NCI-H748 treated with DMSO at 0.1 percent for 48 hours (cell line): Measurements from ENCODE around the gene HNRNPA3.
"Not testable (repeated sequence)": the region's sequence is repeated elsewhere in the genome, so short reads cannot be mapped to it uniquely, and the experiment has no call there.

Source experiments
- DNase-seq: peaks from one replicate; lab custom pipeline; 2025; lab: John Stamatoyannopoulos, UW

Gene HNRNPA3

DNA sequence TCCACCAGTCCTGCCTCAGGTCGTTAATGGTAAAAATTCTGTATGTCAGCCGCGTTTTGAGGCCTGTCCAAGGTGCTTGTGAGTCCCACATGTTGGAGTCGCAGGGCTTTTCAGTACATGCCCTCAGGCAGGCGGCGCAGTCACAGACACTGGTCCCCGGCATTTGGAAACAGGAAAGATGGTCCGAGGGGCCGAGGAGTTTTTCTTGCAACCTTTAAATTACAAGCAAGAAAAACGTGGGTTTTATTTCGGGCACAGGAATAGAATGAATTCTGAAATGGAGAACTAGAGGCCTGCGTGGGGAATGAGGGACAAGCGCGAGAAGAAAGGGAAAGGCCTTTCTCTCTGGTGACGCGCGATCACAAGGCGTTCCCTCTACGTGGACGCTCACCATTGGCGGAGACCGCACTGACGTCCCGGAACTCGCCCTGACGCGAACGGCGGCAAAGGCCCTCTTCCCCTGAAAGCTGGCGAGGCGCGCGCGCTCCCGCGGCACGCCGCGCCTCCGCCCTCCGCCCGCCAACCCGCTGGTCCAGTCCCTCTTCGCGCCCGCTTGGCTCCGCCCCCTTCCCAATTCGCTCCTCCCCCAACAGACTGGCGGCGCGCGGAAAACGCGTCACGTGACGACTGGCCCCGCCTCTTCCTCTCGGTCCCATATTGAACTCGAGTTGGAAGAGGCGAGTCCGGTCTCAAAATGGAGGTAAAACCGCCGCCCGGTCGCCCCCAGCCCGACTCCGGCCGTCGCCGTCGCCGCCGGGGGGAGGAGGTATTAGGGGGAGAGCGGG, at the start of gene HNRNPA3:
TSS of gene HNRNPA3 (plus strand) at position 689 of the 785 bp plus-strand sequence. CDS start at position 695, 6 bp downstream.
- peak; percentile 92 for DNase-seq

DNA sequence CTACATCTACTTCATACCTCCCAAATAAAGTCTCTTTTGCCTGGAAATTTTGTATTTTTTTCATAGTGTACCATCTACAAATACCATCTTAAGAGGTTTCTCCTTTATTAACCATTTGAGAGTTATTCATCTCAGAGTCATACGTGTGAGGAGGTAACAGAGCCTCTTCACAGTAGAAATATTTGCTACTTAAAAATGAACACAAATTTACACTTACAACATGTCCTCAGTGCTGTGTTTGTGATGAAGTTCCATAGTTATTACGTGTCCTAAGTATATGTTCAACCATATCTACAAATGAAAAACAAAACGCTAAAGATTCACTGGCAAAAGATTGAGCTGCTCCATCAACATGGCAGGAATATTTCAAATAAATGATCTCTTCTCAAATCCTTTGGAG, 48.5 kb upstream of the HNRNPA3 start:
- DNase-seq, result no peak

DNA sequence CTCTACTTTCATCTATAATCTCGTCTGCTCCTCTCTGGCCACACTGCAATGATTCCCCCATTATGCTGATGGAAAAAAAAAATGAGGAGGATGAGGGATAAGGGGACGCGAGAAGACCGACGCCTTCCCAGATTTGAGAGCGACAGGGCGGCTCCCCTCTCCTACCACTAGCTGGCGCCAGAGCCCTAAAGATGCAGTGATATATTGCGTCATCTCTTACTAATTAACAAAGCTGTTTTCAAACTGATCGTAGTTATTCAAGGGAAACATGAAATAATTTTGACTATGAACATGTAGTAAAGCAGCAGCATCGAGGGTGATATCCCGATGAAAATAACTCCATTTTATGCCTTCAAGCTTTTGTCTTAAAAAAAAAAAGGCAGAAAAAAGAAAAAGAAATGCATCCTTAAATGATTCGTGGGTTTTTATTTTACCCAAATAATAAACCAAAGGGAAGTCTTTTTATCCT, 48.0 kb upstream of the HNRNPA3 start:
- peak; percentile 95 for DNase-seq

DNA sequence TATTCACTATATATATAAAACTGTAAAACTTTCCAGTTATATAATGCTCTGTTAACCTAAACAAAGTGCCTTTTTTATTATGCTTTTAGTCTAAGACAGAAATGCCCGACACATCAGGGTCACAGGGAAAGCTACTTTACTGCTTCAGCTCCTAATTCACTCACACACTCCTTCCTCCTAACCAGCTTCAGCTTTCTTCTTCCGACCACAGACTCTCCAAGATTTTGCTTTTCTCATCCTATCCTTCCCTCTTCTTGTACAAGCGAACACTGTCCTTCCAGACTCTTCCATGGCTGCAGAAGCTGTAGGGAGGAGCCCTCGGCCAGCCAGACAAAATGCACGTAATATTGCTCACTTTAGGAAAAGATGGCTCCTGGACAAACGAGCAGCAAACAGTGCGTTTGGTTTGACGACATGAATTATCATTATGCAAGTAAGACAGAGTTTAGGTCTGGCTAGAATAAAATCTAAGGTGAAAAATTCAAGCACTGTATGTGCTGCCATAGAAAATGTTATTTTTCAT, 47.5 kb upstream of the HNRNPA3 start:
- DNase-seq, result peak; percentile 51

DNA sequence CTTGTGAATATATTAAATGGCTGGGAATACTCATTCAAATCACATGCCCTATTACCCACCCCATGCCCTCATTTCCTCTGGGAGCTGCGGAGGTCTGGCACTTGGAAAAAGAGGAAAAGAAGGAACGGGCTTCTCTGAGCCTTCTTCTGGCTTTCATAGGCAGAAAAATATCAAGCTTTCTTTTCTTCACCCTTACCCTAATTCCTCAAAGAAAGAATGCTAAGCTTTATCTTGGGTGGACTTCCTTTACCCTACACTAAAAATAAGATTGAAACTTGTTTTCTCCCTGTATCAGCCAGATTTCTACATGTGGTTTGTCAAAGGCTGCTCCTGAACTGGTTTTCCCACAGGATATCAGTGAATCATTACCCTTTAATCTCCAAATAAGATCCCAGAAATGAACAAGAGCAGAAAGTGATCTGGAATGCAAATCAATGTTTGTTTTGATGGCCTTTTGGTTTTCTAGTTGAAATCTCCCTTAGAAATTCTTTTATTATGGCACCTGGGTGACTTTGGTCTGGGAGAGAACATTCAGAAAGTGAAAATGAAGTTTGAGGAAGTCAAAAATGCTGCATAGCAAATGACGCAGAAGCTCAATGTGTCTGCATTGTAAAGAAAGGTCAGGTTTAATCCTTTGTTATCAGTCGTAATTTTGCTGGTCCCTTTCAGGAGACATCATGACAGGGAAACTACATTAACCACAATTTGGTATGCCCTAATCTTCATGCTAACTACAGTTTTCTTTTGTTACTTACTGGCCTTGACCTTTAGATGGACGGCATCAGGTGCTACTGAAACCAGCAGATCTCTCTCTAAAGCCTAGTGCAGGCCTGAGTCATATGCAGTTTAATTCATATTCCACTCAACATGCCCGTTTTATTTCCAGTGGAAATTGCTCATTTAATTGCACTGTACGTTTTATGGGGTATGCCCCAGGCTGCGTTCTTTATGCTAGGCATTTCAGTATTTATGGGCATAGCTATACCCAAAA, 46.6 kb upstream of the HNRNPA3 start:
- DNase-seq, result peak; percentile 51

DNA sequence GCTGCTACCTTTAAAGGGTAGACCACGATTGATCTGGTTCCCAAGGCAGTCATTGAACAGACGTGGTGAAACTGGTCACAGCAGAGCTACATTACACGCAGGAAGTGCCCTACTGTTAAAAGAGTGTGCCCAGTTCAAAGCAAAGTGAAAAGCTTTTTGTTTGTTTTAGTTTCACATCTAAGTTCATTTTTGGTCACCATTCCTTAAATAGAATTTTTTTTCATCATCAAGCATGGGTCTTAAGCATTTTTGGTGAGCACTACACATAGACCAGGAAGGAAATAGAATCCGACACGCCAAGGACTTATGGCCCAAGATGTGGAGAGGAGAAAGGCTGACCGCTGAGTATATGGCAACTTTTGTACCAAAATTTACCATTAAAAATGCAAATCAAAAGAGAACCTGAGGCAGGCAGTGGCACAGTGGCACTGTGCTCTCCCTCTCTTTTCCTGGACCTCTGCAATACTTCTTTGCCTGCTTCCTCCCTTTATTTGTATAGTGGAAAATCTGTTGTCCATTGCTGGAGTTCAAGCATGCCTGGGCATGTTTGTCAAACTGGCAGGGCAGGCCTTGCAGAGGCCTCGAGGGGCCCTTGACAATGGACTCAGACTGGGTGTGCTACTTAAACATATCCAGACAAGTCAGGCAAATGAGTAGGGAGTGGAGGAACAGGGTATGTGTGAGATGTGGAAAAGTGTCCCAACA, 42.6 kb upstream of the HNRNPA3 start:
- DNase-seq, result peak; percentile 95

DNA sequence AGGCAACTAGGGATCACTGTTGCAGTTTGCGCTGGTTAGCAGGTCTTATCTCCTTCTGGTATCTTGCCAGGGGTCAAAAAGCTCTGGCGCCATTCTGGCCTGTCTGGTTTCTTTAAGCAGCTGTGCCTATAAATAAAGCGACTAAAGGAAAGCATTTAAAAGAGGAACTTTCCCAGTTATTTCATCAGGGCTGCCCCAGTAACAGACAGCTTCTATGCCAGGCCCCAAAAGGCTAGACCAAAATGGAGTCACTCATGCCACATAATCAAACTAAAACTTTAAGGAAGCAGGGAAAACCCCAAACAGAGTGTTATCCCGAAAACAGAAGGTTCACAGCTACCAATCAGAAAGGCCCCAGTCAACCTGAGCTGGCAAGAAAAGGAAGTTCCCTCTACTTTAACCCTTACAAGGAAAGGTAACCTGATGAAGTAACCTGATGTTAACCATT, 41.2 kb upstream of the HNRNPA3 start:
- no peak for DNase-seq

DNA sequence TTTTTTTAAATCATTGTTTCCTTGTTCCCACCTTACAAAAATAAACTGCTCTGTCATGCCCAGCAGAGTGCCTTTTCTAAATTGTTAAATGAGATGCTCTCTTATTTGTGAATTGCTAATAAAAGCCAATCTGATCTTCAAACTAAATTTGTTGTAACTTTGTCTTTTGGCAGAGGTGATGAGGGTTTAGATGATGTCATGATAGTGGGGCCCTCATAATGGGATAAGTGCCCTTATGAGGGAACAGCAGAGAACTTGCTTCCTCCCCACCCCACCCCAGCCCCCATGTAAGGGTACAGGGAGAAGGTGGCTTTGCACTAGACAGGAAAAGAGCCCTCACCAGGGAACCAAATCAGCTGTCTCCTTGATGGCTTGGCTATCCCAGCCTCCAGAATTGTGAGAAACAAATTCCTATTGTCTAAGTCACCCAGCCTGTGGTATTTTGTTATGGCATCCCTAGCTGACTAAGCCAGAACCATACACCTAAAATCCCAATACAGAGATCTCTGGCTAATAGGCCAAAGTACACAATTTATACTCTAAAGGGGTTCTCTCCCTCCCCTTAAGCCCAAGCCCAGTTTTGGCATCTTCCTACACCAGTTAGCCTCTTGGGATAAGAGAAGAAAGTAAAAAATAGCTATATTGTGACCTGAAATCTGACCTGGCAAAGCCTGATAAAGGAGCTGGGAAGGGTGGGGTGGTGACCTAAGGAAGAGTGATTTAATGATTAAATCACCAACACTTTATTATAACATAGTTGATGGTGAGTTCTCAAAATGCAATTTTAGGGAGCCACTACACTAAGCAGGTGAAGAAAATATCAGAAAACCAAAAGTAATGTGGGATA, 40.3 kb upstream of the HNRNPA3 start:
- no peak for DNase-seq

DNA sequence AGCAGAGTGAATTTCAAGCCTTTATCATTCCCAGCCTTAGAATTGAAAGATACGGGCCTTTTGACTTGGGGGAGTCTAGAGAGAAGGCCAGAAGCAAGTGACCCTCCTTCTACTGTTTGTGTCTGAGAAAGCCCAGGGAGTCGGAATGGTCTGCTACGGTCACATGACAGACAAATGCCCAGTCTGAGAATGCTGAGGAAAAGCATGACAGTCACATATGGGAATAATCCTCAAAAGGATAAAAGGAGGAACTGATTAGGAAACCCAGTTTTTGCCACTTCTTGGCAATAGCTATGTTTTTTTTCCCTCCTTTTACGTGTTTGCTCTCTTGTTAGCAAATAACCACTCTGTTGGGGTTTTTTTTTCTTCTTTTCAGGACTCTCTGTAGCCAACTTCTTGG, 38.1 kb upstream of the HNRNPA3 start:
- no peak for DNase-seq

DNA sequence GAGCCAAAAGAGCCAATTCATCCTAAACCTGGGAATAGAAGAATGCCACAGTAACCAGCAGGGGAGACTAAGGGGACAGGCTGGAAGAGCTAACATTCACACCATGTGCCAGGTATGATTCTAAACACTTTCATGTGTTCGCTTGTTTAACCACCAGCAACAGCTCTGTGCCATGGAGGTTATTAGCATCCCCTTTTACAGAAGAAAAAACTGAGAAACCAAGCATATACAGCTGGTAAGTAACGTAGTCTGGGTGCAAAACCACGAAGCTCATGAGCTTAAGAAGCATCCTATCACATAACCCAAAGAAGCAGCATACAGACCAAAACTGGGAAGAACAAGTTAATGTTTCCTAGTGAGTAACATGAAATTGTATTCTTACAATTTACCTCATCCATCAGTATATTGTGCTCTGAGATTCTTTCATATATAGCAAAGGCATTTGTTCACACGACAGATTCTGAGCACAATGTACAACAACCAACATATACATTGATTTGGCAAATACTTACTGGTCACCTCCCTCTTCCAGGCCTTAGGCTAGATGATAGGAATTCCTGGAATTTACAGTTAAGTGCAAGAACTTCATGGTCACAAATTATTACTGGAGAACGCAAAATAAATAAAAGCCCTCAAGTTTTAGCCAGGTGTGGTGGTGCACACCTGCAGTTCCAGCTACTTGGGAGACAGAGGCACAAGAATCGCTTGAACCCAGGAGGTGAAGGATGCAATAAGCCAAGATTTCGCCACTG, 36.5 kb upstream of the HNRNPA3 start:
- DNase-seq, result no peak

DNA sequence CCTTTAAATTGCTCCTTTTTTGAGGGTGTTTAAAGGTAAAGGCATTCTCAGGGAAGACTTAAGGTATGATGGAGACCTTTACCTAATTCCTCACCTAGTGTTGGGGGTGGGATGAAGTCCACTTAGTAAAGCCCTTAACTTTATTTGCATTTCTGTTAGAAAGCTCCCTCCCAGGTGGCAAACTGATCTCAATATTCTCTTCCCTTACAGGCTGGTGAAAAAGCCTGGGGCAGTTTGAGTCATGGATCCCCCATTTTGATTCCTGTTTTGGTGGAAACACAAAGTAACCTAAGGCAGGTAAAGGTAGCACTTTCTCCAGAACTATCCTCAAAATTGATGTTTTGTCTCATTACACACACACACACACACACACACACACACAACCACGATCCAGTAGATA, 33.8 kb upstream of the HNRNPA3 start:
- no peak for DNase-seq

DNA sequence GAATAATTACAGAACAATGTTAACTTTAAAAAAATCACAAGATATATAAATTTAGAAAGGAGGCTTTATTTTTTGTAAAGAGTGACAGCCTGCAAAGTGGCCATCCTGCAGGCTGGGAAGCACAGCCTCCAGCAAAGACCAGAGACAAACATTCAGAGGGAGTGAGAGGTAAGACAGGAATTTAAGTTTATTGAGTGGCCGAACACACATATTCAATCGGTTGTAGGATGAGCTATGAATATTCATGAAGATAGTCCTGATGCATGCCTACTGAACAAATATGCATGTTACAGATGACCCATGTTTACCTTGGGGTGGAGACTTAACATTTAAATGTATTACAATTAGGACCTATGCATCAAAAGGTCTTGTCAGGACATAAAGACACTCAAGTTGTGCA, 33.4 kb upstream of the HNRNPA3 start:
- DNase-seq, result no peak

DNA sequence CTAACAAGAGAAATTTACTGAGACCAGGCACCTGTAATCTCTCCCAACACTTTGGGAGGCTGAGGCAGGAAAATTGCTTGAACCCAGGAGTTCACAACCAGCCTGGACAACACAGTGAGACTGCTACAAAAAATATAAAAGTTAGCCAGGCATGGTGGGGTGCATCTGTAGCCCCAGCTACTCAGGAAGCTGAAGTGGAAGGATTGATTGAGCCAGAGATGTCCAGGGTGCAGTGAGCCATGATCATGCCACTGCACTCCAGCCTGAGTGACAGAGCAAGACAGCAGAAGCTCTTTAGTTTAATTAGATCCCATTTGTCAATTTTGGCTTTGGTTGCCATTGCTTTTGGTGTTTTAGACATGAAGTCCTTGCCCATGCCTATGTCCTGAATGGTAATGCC, 32.9 kb upstream of the HNRNPA3 start:
- not testable (repeated sequence) for DNase-seq

DNA sequence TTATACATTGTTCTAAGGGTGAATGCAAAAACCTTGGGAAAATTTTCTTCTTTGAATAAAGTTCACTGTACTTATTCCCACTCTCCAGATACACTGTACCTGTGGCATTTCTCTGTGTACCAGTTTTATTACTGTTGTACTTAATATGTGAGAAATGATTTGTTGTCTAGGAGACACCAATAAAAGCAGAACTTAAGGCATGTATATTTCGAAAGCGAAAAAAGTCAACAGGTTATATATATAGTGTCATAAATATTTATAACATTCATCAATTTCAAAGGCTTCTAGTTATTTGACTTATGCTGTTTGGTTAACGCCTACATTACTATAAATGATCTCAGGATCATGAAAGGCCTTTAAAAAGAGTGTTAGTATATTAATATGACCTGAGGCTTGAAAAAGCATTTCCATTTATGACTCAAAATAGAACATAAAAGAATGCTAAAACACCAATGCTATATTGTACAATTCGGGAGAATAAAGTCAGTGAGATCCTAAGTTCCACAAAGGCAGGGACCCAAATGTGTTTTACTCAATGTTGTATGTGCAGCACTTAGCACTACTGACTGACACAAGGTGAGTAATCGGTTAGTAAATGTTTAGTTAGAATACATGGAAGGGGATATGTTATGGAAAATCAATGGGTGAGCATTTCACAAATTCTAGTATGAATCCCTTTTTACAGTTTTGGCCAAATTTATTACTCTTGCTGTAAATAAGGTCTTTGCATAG, 32.2 kb upstream of the HNRNPA3 start:
- no peak for DNase-seq

DNA sequence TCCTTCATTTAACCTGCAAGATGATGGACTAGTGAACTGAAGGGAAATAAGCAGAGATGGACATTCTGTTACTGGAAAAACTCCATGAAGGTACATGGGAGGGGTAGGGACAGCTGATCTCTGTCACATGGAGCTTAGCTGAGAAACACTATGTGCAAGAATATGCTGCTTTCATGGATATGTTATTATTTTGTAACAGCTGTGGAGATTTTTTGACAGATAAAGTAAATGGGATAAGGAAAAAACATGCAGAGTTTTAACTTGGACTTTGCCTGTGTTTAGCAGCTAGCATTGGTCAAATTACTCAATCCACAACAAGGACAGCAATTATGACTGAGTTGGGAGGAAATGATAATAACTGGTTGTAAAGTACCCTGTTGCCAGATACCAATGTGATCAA, 28.7 kb upstream of the HNRNPA3 start:
- no peak for DNase-seq

DNA sequence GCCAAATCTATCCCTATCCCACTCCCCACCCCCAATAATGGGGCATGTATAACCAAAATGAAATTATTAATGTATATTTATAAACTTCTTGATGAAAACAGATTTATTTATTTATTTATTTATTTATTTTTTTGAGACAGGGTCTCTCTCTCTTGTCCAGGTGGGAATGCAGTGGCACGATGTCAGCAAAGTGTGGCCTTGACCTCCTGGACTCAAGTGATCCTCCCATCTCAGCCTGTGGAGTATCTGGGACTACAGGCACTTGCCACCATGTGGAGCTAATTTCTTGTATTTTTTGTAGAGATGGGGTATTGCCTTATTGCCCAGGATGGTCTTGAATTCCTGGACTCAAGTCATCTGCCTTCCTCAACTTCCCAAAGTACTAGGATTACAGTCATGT, 28.0 kb upstream of the HNRNPA3 start:
- no peak for DNase-seq

DNA sequence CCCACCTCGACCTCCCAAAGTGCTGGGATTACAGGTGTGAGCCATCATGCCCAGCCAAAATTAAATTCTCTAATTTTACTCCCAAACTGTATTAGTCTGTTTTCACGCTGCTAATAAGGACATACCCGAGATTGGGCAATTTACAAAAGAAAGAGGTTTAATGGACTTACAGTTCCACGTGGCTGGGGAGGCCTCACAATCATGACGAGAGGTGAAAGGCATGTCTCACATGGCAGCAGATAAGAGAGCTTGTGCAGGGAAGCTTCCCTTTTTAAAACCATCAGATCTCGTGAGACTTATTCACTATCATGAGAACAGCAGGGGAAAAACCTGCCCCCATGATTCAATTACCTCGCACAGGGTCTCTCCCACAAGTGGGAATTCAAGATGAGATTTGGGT, 26.6 kb upstream of the HNRNPA3 start:
- DNase-seq, result not testable (repeated sequence)

DNA sequence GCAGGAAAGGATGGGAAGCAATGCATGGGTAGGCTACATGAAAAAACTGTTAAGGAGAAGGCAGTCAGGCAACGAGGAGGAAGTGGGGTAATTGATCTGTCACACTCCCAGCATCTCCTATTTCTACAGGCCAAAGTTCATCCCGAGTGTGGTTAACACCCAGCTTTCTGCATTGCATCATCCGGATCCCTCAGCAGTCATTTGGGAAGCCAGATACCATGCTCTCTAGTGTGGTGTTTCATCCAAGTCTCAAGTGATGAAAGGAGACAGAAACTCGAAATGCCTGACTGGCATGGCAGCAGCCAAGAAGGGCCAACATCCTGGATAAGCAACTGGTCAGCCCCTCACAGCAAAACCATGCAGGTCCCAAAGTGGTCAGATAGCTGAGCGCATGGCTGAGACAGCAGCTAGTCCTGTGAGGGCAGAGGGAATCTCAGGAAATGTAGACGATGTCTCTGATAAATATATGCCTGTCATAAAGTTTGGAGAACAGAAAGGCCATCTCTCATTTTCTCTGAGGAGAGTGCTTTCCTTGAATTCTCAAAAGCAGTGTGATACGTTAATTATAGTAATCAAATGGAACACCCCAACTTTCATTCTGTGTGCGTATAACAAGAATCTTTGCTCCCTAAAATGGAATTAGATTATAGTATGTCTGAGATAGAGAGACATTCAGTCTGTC, 24.8 kb upstream of the HNRNPA3 start:
- no peak for DNase-seq
